ENCODE measurements around the gene MRPL36.
"Not testable (repeated sequence)": the region's sequence is repeated elsewhere in the genome, so short reads cannot be mapped to it uniquely, and the experiment has no call there.

The MRPL36 gene

DNA sequence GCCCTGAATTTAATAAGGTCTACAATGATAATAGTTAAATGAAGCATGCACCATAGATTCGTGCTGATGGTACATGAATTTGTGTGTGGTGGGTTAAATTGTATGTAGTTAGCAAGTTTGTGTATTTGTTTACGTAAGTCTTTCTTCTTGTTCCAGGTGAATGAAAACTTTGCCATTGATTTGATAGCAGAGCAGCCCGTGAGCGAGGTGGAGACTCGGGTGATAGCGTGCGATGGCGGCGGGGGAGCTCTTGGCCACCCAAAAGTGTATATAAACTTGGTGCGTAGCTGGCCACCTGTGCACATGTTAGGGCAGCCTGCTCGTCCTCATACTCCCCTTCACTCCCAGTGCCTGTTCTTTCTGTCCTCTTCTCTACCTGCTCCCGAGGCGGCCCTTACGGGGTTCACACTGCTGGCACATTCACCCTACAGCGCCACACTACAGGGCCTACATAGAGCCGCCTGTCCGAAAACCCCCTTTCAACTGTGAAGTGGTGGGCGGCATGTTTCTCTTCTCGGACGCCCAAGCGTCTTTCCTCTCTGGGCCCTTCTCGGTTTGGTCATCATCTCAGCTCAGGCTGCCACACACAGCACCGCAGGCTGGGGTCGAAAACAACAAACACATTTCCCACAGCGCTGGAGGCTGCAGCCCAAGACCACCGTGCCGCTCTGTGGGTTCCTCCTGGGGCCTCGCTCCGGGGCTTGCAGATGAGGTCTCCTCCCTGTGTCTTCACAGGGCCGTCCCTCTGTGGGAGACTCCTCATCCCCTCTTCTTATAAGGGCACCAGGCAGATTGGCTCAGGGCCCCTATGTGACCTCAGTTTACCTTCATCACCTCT, 14.8 kb upstream of the MRPL36 start:
- DNase-seq, result no peak

DNA sequence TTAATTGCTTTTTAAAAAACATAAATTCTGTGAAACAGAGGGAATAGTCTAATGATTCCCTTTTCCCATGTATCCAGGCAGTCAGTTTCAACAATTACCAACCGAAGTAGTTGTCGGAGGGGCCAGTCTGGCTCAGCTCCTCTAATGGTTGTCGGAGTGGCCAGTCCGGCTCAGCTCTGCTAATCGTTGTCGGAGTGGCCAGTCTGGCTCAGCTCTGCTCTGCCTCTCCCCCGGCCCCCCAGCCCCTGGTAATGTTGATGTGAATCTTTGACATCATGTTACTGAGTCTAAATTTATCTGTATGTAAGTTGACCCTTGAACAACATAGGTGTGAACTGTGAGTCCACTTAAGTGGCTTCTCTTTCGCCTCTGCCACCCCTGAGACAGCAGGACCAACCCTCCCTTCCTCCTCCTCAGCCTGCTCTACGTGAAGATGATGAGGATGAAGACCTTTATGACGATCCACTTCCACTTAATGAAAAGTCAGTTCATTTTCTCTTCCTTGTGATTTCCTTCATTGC, 11.0 kb upstream of the MRPL36 start:
- no peak for DNase-seq

DNA sequence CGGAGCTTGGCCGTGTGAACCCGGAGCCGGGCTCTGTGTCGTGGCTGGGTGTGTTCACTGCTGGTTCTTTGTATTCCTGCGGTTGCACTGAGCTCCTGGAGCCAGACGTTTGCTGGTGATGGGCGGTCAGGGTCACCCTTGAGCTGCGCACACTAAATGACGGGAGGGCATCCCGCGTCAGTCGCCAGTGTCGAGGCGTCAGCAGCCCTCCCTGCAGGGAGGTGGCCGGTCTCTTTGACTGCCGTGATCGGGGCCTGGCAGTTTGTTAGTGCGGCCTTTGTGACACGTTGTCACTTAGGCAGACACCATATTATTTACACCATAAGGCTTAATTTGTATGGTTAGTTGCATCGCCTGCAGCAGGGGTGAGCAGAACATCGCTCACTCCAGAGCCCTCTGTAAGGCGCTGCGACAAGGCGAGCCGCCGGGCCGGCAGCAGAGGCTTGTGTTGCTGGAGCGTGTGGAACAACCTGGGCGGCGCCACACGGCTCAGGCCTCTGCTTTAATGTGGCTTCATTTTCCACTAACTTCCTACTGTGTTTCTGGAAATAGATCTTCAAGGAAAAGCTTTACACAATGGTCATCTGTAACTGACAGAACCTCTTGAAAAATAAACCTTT, 9.9 kb upstream of the MRPL36 start:
- DNase-seq, result no peak

DNA sequence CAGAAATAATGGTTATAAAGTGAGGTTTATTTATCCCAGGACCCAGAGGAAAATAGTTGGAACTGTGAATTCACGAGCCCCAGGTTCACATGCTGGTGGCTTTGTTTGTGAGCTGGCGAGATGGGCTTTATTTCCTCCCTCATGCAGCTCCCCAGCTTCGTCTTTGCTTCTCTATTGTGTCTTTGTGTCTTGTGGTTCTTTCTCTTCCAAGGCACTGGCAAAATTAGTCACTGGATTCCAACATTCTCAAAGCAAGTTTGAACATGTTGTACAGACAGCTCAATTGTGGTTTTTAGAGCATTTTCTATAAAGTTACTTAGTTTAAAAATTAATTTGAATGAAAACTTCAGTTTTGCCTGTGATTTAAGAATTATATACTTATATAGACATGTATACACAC, 8.8 kb upstream of the MRPL36 start:
- DNase-seq, result no peak

DNA sequence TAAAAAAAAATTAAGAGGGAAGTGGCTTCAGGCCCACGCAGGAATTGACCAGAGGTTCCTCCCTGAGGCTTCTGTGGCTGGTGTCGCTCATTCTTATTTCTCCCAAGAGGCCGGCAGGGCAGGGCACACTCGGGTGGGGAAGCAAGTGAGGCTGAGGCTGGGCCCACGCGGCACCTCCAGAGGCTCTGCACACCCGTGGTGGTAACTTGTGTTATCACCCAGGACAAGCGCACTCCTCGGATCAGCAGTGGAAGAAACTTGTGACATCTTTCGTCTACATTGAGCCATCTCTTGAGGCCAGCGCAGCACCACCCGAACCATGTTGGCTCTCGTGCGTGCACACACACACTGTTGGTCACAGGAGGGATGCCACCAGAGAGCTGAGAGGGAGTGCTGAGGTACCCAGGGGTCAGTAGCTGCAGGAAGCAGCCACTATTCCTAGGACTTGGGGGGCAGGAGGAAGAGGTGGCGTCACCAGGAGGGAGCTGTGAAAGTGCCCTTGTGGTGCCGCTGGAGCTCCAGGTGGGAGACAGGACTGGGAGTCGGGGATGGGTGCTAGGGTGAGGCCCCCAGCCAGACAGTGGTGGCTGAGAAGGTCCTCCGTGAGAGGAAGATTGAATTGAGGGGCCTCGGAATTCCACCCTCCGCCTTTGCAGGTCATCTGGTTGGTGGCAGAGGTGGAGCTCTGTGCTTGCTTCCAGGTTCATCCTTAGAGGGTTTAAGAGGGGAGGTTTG, 8.0 kb upstream of the MRPL36 start:
- no peak for DNase-seq

DNA sequence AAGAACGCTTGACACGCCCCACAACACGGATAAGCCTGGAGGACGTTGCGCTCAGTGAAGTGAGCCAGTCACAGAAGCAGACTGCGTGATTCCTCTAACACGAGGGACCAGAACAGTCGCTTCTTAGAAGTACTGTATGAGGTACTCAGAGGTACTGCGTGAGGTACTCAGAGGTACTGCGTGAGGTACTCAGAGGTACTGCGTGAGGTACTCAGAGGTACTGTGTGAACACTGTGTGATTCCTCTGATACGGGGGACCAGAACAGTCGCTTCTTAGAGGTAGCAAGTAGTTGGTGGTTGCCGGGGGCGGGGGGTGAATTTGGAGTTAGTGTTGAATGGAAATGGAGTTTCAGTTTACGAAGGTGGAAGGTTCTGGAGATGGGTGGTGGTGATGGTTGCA, 7.3 kb upstream of the MRPL36 start:
- no peak for DNase-seq

DNA sequence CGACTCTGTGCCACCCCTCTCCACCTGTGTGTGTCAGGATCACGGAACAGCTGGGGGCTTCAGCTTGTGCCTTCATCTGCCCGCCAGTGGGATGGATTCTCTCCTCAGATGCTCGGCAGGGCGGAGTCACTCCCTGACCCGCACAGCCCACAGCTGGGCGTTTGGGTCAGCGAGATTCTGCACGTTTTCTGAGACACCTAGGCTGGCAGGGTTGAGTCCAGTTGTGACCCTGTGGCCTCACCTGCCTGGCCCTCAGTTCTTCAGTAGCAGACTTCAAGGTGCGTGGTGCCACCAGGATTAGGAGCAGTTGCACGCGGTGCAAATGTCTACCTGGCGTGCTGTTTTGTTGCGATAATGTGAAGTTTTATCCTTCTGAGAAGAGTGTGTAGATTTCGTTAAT, 6.6 kb upstream of the MRPL36 start:
- no peak for DNase-seq

DNA sequence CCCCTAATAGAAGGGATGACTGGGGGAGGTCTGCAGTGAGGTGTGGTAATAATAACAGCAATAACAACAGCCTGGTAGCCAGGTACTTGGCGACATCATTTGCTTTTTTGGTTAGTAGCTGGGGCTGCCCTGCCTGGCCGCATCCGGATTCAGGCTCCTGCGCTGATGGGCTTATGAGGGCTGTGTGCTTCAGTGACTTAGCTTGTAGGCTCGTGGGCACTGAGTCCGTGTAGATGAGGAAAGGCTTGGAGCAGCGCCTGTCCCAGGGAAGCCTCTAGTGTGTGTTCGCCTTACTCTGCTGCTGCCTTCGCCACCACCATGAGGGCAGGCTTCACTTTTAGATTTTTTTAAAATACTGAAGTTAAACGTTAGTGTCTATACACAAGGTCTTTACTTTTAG, 6.1 kb upstream of the MRPL36 start:
- no peak for DNase-seq

DNA sequence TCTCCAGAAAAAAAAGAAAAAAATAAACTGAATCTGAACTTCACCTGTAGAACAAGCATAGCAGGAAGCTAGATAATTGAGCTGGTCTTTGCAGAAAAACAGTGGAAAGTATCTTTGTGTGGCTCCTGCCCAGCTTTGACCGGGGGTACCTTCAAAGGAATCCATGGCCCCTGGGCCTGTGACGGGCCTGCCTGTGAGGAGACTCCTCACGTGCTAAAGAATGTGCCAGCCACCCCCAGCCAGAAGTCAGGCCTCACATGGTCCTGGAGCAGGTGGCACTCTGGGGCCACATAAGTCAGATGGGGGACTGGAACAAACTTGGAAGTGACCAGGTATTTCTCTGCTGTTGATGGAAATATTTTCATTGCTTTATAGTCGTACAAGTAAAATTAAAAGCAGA, 5.7 kb upstream of the MRPL36 start:
- DNase-seq, result no peak

DNA sequence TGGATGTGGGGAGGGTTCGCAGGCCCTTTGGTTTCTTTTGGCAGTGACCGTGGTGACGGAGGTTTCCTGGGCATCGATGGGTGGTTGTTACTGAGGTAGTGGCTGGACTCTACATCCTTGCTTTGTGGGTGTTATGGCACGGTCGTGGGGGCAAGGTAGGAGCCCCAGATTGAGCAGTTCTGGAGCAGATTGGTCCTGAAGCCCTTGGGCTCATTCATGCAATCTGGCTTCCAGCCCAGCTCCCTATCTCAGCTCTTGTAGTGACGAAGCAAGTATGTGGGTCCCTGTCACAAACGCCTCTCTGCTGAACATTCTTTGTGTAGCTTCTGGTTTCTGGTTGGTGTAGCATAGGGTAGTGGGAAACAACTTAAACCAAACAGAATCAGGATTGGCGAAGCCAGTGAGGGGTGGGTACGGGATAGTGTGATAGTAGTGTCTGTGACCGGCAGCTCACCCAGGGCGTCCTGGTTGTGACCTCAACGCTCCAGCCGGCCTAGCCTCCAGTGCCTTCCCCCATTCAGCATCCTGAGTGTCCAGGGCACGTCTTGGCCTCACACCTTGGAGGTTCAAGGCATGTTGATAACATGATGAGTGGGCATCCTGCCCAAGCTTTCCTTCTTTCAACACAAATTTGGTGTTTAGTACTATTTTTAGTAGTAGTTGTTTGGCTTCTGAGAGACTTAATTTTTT, 4.5 kb upstream of the MRPL36 start:
- no peak for DNase-seq

DNA sequence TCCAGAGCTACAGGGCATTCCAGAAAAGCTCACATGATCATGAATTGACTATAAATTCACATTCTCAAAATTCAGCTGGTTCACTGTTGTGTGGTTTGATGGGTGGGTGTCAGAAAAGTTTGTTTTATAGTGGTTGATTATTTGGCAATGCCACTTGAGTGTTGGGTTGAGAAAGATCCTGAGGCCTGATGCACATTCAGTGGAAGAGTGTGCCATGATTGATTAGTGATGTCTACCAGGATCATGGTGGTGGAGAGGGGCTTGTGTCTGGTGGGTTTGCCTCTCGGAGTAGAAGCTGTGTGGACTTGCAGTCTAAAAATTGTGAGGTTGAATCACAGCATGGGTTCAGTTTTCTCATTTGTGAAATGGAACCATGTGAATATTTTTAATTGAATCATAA, 3.6 kb upstream of the MRPL36 start:
- no peak for DNase-seq

DNA sequence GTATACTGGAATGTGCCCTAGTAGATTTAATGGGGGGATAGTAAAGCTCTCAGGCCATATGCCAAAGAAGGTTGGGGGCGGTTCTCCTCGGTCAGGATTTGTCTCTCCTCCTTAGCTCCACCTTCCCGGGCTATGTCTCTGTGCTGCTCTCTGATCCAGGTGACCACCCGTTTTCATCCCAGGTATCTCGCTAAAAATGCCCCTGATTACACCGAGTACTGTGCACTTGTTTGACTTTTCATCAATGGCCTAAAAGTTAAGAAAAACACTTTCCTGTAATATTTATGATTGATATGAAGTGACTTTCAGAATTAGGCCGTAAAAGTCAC, 2.3 kb upstream of the MRPL36 start:
- DNase-seq, result no peak

DNA sequence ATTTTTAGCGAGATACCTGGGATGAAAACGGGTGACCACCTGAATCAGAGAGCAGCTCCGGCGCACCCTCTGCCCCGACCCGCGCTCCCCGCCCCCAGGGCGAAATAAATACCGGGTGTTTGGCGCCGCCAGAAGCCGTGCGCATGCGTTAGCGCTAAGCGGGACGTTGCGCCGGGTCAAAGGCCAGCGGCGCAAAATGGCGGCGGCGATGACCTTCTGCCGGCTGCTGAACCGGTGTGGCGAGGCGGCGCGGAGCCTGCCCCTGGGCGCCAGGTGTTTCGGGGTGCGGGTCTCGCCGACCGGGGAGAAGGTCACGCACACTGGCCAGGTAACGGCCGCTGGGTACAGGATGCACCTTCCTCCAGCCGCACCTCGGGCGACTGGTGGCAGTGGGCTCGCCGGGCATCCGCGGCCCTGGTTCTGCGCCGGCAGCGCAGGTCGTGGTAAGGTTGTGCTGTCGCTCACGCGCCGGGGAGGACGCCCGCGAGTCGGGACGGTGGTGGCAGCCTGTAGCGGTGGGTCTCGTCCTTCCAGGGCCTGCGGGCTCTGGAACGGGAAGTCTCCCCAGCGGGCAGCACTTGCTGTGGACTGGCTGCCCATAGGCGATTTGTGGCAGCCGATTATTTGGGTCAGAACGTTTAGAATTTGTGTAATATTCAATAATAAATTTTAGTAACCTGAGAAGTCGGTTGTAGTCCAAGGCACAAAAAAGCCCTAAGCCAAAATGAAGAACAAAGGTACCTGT, 1.8 kb upstream of the MRPL36 start, which contains the start of gene NDUFS6:
Gene NDUFS6 (plus strand): TSS at position 186 of the 745 bp plus-strand sequence. CDS start 11 bp downstream, at position 197.
- peak; percentile 73 for DNase-seq

DNA sequence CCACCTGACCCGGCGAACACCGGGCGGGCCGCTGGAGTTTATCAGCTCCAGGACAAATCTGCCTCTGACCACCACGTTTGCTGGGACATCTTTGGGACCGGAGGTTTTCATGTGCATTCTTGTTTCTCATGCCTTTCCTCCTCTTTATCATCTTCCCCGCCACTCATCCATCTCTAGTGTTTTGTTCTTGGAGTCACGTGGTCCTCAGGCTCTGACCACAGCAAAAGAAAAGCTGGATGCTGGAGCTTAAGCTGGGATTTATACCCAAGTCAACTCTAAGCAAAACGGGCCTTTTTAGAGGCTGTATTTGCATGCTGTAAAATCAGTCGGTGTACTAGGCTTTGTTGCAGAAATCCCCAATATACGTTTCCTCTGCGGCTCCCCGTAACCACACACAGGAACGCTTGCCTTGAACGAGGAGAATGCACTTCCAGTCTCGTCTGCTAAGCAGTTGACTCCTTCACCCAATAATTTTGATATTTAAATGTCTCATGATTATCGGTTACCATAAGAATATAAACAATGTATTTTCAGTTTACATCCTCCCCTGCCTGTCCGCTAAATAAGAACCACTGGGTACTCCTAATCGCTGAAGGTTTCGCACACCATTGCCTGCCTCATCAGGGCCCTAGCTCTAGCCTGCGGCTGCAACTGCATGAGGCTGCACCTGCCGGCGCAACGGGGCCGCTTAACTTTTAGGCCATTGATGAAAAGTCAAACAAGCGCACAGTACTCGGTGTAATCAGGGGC, 1.0 kb upstream of the MRPL36 start:
- DNase-seq, result no peak

DNA sequence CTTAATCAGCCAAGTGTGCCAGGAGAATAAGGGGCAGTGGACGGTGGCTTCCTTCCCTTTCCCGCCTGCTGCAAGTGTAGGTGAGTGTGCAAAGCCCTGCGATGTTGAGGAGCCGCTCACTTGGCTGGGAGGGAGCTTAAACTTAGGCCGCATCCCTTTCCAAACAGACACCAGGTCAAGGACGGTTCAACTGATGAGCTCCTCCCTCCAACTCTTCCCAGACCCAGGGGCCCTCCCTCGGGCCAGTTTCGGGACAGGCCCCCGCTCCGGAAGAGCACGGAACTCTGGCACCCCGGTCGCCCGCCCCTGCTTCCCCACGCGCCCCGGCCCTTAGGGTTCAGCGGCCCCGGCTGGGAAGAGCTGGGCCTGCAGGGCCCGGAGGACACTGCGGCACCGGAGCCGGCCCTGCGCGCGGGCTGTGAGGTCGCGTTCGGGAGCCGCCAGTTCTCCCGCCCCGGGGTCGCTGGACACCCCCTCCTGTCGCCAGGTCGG, 481 bp downstream of the MRPL36 start:
- DNase-seq, result no peak

DNA sequence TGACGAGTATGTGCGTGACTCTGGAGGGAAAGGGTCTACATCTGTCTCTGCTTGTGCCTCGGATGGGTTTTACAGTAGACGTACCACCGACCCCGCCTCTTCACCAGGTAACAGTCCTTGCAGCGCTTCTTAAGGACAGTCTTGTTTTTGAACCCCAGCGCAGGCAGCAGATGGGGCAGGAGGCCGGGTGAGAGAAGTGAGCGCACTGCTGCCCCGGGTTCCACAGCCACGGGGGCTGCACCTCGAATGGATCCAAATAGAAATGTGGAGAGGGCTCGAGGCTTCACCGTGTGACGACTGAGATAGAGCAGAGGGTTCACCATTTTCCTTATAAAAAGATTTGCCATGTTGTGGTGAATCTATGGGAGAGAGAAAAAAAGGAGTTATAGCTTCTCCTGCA, 1.0 kb downstream of the MRPL36 start:
- not testable (repeated sequence) for DNase-seq

DNA sequence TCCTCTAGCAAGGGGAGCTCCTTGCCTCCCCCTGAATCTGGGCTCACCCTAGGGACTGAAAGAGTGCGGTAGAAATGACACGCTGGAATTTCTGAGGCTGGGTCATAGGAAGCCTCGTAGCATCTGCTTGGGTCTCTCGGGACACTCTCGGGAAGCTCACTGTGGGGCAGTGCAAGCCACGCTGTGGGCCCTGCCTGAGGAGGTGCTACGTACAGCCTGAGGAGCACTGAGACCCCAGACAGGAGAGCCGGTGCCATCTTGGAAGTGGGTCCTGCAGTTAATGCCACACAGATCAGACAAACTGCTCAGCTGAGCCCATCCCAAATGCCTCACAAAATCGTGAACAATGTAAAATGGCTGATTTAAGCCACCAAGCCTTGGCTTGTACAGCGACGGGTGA, 1.8 kb downstream of the MRPL36 start:
- no peak for DNase-seq

DNA sequence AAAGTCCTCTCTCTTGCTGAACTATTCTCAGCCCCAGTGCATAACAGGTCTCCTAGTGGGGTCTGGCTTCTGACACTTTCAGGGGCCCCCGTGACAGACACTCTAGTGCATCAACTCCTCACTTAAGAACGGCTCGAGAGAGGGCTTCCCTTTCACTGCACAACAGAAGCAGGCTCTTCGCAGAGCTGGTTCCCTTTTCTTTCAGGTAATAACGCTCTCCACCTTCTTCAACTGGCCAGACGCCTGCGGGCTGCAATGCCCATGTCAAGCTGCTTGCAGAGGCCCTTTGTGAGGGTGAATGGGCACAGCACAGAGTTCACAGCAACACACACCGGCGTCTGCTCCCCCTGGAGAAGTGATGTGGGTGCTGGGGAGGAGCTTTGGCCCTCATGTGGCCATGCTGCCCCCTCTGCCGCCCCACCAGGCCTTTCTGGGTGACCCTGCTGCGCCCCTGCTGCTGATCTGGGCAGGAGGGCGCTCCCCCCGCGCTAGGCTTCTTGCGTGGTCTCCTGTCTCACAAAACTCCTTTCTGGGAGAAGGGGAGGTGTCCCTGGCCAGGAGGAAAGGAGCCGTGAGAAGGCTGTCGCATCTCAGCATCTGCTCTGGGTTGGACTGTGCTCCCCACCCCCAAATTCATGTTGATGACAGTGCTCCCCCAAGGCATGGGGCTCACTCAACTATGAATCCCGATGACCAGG, 2.4 kb downstream of the MRPL36 start:
- DNase-seq, result no peak

DNA sequence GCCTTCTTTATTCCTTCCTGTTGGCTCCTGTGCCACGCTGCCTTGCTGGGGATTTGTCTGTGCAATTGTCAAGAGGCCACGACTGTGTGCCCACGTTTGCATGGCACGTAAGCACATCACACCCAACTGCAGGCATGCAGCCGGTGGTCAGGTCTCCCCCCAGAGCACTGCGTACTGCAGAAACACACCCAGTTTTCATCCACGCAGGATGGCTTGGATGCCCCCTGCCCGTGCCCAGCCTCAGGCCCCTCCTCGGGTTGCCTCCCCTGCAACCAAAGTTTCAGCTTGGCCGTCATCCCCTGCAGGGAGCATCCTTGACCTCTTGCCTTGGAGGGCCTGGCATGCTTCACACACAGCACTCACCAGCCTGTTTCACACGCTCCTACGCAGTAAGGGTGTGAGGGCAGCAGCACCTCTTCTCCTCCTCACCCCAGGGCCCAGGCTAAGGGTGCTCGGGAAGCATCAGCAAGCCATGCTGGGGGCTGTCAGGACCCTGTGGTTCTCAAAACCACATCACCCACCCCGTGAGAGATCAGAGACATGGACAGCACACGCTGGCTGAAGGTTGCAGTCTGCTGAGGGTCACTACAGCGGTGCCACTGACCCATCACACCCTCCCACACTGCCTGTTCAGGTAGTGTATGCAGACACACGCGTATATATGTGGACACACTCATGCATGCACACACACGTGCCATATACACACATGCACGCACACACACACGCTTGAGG, 3.1 kb downstream of the MRPL36 start:
- DNase-seq, result no peak

DNA sequence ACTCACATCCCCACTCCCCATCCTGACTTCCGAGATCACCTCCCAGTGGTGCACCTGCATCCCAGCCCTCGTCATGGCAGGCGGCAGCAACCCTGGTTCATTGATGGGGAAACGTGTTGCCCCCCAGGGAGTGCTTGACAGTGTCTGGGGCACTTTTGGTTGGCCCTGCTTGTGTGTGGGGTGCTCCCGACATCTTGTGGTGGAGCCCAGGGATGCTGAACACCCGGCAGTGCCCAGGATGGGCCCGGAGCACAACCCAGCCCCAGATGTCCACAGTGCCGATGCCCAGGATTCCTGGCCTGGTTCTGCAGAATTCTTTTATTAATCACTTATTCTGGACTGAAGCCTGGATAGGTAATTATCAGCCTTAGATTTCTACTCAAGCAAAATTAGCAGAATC, 3.7 kb downstream of the MRPL36 start:
- no peak for DNase-seq

All from activated effector memory CD4-positive, alpha-beta T cell treated with Interleukin-2 at 50 U/mL for 16 hours (primary cell).